ENCODE data around the gene ZMPSTE24.
"Not testable (repeated sequence)": the region's sequence is repeated elsewhere in the genome, so short reads cannot be mapped to it uniquely, and the experiment has no call there.

ZMPSTE24 gene

GRCh38 chr1:40318970-40319621 is 61.1 kb downstream of the ZMPSTE24 start:
- DNase-seq (ENCODE audit: low read depth) = no peak

- DNase-seq (ENCODE audit: low read depth) = not testable (repeated sequence)
Observed at GRCh38 chr1:40331403-40331802, 73.4 kb downstream of the ZMPSTE24 start.

DNA sequence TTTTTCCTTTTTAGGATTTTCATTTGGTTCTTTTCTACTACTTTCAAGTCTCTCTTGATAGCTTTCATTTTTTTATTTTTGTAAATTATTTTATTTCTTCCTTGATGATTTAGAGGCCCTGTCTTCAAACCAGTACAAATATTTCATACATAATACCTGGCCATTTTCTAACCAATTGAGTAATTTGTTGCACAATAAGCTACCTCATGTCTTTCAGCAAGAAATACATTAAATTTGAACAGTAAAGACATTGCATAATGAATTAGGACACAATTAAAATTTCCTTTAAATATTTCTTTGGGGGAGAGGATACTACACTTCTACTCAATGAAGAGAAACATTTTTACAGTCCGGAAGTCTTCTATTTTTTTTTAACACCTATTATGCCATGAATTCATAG is 74.7 kb downstream of the ZMPSTE24 start:
- DNase-seq (ENCODE audit: low read depth) = no peak

GRCh38 chr1:40337443-40337842 is 79.4 kb downstream of the ZMPSTE24 start:
- no peak for DNase-seq (ENCODE audit: low read depth)

DNA sequence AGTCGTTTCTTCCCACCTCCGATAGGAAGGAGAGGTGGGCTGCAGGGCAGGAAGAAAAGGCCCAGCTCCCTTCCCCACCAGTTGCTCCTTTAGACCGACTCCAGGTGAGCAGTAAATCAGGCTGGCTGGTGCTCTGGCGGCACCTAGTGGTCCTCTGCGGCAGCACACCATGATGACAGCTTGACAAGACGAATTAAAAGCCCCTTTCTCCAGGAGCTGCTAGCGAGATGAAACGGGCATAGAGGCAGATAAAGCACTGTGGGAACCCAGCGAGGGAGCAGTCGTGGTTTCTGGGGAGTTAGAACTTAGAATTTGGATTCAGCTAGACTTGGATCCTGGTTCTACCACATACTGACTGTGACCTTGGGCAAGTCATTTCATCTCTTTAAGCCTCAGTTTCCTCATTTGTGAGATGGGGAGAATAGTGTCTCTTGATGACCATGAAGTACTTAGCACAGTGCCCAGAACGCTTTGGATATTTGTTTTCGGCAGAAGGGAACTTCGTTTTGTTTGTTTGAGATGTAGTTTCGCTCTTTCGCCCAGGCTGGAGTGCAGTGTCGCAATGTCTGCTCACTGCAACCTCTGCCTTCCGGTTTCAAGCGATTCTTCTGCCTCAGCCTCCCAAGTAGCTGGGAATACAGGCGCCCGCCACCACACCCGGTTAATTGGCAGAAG is 80.8 kb downstream of the ZMPSTE24 start:
- peak; percentile 35 for DNase-seq (ENCODE audit: low read depth)

DNA sequence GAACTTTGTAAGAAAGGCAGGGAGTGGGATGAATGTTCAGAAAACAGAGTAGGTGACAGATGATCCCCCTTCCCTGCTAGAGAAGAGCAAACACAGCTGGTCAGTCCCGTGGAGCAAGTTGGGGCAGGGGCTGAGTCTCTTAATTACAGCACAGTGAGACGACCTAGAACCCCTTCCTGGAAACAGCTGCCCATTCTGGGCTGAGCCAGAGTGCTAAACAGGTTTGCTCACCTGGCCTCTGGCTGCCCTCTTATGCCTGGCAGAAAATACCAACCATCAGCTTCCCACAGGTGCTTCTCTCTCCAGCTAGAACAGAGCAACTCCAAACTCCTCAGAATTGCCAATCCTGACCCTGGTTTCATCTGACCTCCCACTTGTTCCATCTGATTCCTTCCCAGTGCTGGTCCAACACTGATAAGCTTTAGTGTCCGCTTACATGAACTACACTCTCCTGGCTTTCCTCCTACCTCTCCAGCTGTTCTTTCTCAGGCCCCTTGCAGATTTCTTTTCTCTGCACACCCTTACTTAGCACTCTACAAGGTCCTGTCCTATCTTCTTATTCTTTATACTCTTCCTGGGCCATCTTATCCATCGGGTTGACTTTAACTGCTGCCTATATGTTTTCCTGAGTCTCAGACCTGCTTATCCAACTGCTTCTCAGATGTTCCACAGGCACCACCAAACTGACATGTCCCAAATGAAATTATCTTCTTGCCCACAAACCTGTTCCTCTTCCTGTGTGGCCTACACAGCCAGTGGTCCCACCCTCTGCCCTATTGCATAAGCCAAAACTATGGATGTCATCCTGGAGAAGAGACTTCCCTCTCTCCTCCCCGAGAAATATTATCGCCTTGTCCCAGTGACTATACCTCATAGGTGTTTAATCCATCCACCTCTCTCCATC is 81.6 kb downstream of the ZMPSTE24 start:
- no peak for DNase-seq (ENCODE audit: low read depth)

- DNase-seq (ENCODE audit: low read depth) = no peak
Observed at GRCh38 chr1:40341491-40342380, 83.7 kb downstream of the ZMPSTE24 start.

GRCh38 chr1:40342381-40342717 is 84.3 kb downstream of the ZMPSTE24 start:
- DNase-seq (ENCODE audit: low read depth) = not testable (repeated sequence)

Measured in HS-27A (cell line).